ENCODE data around the gene SCFD1.

SCFD1 gene

DNA sequence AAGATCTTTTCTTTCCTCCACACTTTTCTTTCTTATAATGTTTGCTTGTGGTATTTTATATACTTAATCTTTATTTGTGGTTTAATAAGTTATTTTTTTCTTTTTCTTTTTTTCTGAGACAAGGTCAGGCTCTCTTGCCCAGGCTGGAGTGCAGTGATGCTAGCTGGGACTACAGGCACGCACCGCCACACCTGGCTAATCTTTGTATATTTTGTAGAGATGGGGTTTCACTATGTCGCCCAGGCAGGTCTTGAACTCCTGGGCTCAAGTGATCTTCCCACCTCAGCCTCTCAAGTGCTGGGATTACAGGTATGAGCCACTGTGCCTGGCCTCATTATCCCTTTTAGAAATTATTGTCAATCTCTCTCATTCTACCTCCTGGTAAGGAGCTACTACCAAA, 87.1 kb downstream of the SCFD1 start:
- TF ChIP-seq, protein P1, sequence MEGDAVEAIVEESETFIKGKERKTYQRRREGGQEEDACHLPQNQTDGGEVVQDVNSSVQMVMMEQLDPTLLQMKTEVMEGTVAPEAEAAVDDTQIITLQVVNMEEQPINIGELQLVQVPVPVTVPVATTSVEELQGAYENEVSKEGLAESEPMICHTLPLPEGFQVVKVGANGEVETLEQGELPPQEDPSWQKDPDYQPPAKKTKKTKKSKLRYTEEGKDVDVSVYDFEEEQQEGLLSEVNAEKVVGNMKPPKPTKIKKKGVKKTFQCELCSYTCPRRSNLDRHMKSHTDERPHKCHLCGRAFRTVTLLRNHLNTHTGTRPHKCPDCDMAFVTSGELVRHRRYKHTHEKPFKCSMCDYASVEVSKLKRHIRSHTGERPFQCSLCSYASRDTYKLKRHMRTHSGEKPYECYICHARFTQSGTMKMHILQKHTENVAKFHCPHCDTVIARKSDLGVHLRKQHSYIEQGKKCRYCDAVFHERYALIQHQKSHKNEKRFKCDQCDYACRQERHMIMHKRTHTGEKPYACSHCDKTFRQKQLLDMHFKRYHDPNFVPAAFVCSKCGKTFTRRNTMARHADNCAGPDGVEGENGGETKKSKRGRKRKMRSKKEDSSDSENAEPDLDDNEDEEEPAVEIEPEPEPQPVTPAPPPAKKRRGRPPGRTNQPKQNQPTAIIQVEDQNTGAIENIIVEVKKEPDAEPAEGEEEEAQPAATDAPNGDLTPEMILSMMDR (IDR thresholded peaks at IDR 0.05; ENCODE audit: low read depth, low read length): no peak
- in situ Hi-C loops (cut with HindIII; ENCODE audit: low sequenced_read_pairs): no loop called here
- no peak overlapping the region for H3K4me3 ChIP-seq (ENCODE audit: low read depth, low read length)

DNA sequence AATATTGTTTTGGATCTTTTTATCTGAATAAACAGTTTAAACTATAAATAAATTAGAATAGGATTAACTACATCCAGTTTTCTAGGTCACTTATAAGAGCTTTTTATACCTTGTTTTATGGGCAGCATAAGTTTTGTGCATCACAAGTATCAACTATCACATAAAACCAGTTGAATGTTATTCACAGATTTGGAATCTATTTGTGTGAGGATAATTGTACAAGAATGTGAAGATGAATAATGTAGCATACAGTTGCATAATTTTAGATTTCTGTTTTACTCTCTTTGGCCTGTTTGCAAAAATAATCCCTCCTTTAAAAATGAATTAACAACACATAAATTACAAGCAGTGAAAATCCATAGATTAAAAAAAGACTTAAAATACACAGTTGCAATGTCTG, 88.8 kb downstream of the SCFD1 start:
- TF ChIP-seq, protein P1 (IDR thresholded peaks at IDR 0.05; ENCODE audit: low read depth, low read length): no peak
- in situ Hi-C loops (cut with HindIII; ENCODE audit: low sequenced_read_pairs): no loop called here
- no peak overlapping the region for H3K4me3 ChIP-seq (ENCODE audit: low read depth, low read length)
- DNase-seq (ENCODE audit: low read depth, low spot score): no peak

More for the DNA sequence above, 87.1 kb downstream of the SCFD1 start:
- no peak for DNase-seq (ENCODE audit: low read depth, low spot score)

DNA sequence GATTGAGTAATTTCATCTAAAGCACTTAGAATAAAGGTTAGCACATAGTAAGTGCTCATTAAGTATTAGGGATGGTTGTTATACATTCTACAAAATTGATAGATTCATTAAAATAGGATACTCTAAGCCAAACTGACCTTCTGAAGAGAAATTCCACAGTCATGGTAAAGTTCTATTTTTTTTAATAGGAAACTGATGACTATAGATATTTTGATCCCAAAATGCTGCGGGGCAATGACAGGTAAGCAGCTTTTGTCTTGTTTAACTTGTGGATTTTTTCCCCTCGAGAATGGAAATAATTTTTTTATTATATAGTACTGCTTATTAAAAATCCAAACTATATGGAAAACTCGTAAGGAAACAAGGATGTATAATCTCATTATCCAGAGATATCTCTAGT, 97.0 kb downstream of the SCFD1 start:
- H3K4me3 ChIP-seq (ENCODE audit: low read depth, low read length): no peak overlapping the region
- no peak for DNase-seq (ENCODE audit: low read depth, low spot score)
- in situ Hi-C loops (cut with HindIII; ENCODE audit: low sequenced_read_pairs): no loop called here
- TF ChIP-seq, protein P1 (IDR thresholded peaks at IDR 0.05; ENCODE audit: low read depth, low read length): no peak

DNA sequence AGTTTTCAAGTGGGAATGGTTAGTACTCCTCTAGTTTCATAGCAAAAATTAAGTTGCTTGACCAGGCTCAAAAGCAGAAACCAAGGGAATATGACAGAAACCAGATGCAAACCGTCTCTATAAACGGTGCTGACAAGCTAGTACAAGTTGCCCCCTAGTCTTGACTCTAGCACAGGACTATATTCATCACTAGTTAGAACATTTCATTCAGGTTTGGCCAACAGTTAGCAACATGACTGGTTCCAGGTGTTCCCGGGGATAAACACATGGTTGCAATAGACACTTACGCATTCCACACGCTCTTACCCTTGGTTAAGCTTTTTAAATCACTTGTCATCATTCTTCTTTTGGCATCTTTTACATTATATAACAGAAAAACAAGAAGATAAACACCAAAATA, 103.6 kb downstream of the SCFD1 start:
- in situ Hi-C loops (cut with HindIII; ENCODE audit: low sequenced_read_pairs): no loop called here
- no peak overlapping the region for H3K4me3 ChIP-seq (ENCODE audit: low read depth, low read length)
- no peak for DNase-seq (ENCODE audit: low read depth, low spot score)
- TF ChIP-seq, protein P1 (IDR thresholded peaks at IDR 0.05; ENCODE audit: low read depth, low read length): no peak

DNA sequence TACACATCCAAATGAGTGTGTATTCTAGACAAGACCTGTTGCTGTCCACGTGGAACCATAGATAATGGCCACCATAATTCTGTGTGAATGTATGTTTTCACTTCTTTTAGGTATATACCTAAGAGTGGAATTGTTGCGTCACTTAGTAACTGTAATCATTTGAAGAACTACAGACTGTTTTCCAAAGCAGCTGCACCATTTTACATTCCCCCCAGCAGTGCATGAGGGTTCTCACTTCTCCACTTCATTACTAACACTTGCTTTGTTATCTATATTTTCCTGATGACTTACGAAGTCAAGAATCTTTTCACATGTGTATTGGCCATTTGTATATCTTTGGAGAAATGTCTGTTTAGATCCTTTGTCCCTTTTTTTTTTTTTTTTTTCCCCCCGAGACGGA, 106.4 kb downstream of the SCFD1 start:
- H3K4me3 ChIP-seq (ENCODE audit: low read depth, low read length): no peak overlapping the region
- in situ Hi-C loops (cut with HindIII; ENCODE audit: low sequenced_read_pairs): no loop called here
- DNase-seq (ENCODE audit: low read depth, low spot score): no peak

DNA sequence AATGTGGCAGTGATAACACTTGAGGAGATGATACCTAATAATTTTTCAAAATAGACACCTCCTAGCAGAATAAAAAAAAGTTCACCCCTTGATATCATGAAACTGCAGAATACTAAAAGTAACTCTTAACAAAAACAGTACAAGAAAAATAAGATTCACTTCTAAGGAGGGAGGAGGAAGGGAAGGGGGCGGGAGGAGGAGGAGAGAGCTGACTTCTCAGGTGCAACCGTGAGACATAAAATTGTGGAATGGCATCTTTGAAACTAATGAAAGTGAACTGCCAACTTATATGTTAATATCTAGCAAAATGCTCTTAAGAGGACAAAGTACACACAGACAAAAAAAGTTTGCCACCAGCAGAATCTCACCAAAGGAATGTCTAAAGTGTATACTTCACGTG, 115.8 kb downstream of the SCFD1 start:
- in situ Hi-C loops (cut with HindIII; ENCODE audit: low sequenced_read_pairs): no loop called here
- H3K4me3 ChIP-seq (ENCODE audit: low read depth, low read length): no peak overlapping the region
- TF ChIP-seq, protein P1 (IDR thresholded peaks at IDR 0.05; ENCODE audit: low read depth, low read length): no peak
- no peak for DNase-seq (ENCODE audit: low read depth, low spot score)

More for the DNA sequence above, 106.4 kb downstream of the SCFD1 start:
- TF ChIP-seq, protein P1 (IDR thresholded peaks at IDR 0.05; ENCODE audit: low read depth, low read length): no peak

DNA sequence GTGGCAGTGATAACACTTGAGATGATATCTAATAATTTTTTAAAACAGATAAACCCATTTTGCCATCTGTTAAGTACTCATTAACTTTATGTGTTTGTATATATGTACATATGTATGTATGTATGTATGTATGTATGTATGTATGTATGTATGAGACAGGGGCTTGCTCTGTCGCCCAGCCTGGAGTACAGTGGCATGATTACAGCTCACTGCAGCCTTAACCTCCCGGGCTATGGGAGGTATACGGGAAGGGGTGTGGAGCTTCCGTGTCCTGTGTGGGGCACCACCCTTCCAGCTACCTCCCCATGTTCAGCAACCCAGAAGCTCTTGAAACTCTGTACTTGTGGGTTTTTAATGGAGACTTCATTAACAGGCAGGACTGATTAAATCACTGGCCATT, 116.9 kb downstream of the SCFD1 start:
- H3K4me3 ChIP-seq (ENCODE audit: low read depth, low read length): no peak overlapping the region
- in situ Hi-C loops (cut with HindIII; ENCODE audit: low sequenced_read_pairs): no loop called here
- no peak for DNase-seq (ENCODE audit: low read depth, low spot score)
- TF ChIP-seq, protein P1 (IDR thresholded peaks at IDR 0.05; ENCODE audit: low read depth, low read length): no peak

Measured in astrocyte of the spinal cord (primary cell).